BE2C (cell line): ENCODE measurements around the gene CITED1.

ENCODE experiments used
- DNase-seq: peaks from one replicate; pipeline ENCODE4 v3.0.0-alpha.2; 2020
- H3K27me3 ChIP-seq: fragments of 250-450 bp; sonication (Bioruptor Pico); 2 replicates; pipeline ENCODE4 v1.5.1; 2020; ENCODE audit warnings: mild to moderate bottlenecking
- H3K36me3 ChIP-seq: fragments of 250-450 bp; sonication (Bioruptor Pico); 2 replicates; pipeline ENCODE4 v1.5.1; 2020; ENCODE audit warnings: mild to moderate bottlenecking
- H3K4me1 ChIP-seq: fragments of 250-450 bp; sonication (Bioruptor Pico); 2 replicates; pipeline ENCODE4 v1.5.1; 2020
- H3K4me3 ChIP-seq: 2 replicates; pipeline ENCODE4 v1.5.1; 2011; ENCODE audit warnings: low read depth, low read length
- H3K9me3 ChIP-seq: fragments of 250-450 bp; sonication (Bioruptor Pico); 2 replicates; pipeline ENCODE4 v1.5.1; 2020
- CTCF ChIP-seq: IDR thresholded peaks from 2 replicates; pipeline ENCODE4 v1.5.1; 2012; ENCODE audit warnings: mild to moderate bottlenecking, low read depth, low read length

CITED1 gene

GRCh38 chrX:72306085-72306801 is 529 bp upstream of the CITED1 start:
- peak; percentile 24 for DNase-seq
- Histone ChIP-seq H3K4me3 (peak overlapping the region; percentile 63), H3K27me3 (peaks cover 21% of the 10 kb centered on the region), H3K9me3 (no peaks in the 10 kb centered on the region), H3K4me1 (peaks cover 5% of the 10 kb centered on the region), H3K36me3 (no peaks in the 10 kb centered on the region)
- TF ChIP-seq CTCF = no peak

- Histone ChIP-seq H3K9me3 (no peaks in the 10 kb centered on the region), H3K4me3 (peak overlapping the region; percentile 54), H3K36me3 (no peaks in the 10 kb centered on the region), H3K27me3 (peaks cover 21% of the 10 kb centered on the region), H3K4me1 (peaks cover 5% of the 10 kb centered on the region)
- TF ChIP-seq CTCF = no peak
- no peak for DNase-seq
These were observed 837 bp downstream of the CITED1 start for GRCh38 chrX:72304877-72305276.

- no peak for DNase-seq
- TF ChIP-seq CTCF = no peak
- Histone ChIP-seq H3K9me3 (no peaks in the 10 kb centered on the region), H3K36me3 (no peaks in the 10 kb centered on the region), H3K4me3 (no peak overlapping the region), H3K4me1 (no peaks in the 10 kb centered on the region), H3K27me3 (peaks cover 14% of the 10 kb centered on the region)
These were observed 3.9 kb downstream of the CITED1 start for GRCh38 chrX:72301781-72302180.

- Histone ChIP-seq H3K9me3 (no peaks in the 10 kb centered on the region), H3K4me1 (no peaks in the 10 kb centered on the region), H3K27me3 (peaks cover 6% of the 10 kb centered on the region), H3K4me3 (no peak overlapping the region), H3K36me3 (no peaks in the 10 kb centered on the region)
- no peak for TF ChIP-seq CTCF
- no peak for DNase-seq
These were observed 5.7 kb downstream of the CITED1 start for GRCh38 chrX:72299891-72300630.

- no peak for DNase-seq
These were observed 7.6 kb downstream of the CITED1 start for GRCh38 chrX:72297953-72298730.

More at GRCh38 chrX:72297953-72298730, 7.6 kb downstream of the CITED1 start:
- Histone ChIP-seq H3K4me1 (no peaks in the 10 kb centered on the region), H3K27me3 (no peaks in the 10 kb centered on the region), H3K36me3 (no peaks in the 10 kb centered on the region), H3K4me3 (no peak overlapping the region), H3K9me3 (no peaks in the 10 kb centered on the region)
- peak; percentile 37 for TF ChIP-seq CTCF
